ENCODE results near the gene ACOX3. TPM values are rescaled to one million over a fixed set of nuclear protein-coding genes. Genes with fewer than 3 reads are reported as not detected.

Gene ACOX3
- total and polyA plus RNA-seq, 9 of the 15 experiments (the other 6 are each of a cell fraction or from before 2014, with no cell fraction given) = 0.68 to 7.3 (median 3.7) TPM

DNA sequence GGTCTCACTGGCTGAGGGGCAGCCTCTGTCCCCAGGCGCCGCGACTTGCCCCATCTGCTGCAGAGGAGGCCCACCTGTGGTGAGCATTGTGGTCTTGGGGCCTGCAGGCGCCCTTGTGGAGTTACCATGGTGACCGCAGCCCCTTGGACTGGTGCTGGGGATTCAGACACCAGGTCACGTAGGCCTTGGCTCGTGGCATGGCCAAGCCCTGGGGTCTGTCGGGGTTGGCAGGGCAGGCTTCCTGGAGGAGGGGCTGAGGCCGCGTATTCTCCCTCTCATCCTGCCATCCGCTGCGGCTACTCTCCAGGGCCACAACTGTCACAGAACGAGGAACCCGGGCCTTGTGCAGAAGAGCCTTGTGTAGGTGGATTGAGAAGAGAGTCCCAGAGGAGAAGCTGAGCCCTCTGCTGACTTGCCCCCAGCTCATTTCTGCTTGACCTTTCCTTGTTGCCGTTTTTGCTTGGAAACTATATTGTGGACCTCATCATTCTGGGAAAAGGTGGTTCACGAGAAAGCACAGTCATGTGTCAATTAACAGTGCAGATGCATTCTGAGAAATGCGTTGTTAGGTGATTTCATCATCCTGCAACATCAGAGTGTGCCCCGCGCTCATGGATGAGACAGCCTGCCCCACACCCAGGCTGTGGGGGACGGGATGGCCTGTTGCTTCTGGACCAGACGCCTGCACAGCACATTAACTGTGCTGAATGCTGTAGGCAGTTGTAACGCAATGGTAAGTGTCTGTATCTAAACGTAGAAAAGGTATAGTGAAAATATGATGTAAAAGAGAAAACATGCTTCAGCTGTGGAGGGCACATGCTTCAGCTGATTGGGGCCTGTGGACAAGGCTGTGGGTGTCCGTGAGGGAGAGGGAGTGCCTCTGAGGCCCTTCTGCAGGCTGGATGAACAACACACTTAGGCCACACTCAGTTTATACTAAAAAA, 38.5 kb upstream of the ACOX3 start (continued):
- TF ChIP-seq MIER1 (IDR thresholded peaks at IDR 0.05; ENCODE audit: low read depth) (no peak), HDAC1 (IDR thresholded peaks at IDR 0.05) (peak in 1 of 2 experiments; percentile 78; a peak in 2 of 4 replicates), L3MBTL2 (IDR thresholded peaks at IDR 0.05) (peak; percentile 98), CGGBP1 (CRISPR knock-in tag; IDR thresholded peaks at IDR 0.05) (no peak), MLLT1 (IDR thresholded peaks at IDR 0.05) (no peak), CBX2 (IDR thresholded peaks at IDR 0.05; ENCODE audit: insufficient read depth, low read length, poor library complexity, severe bottlenecking) (no peak), NFXL1 (CRISPR knock-in tag; IDR thresholded peaks at IDR 0.05) (no peak), NR4A1 (CRISPR knock-in tag; IDR thresholded peaks at IDR 0.05) (no peak), NR4A1 (tag; IDR thresholded peaks at IDR 0.05) (peak; percentile 62), KDM5B (IDR thresholded peaks at IDR 0.05; ENCODE audit: insufficient replicate concordance, low read depth, low read length) (no peak), ZNF449 (CRISPR knock-in tag; IDR thresholded peaks at IDR 0.05) (no peak), ARID4B (CRISPR knock-in tag; IDR thresholded peaks at IDR 0.05) (peak; percentile 73; the same call in 1 of the 2 replicates), NKRF (IDR thresholded peaks at IDR 0.05; ENCODE audit: borderline replicate concordance) (no peak), TCF7L2 (IDR thresholded peaks at IDR 0.05; ENCODE audit: low read depth, low read length) (no peak), SPI1 (IDR thresholded peaks at IDR 0.05; ENCODE audit: borderline replicate concordance, low read depth, low read length) (no peak), COPS2 (conservative IDR thresholded peaks at IDR 0.05) (no peak)
- TF ChIP-seq, protein P1, sequence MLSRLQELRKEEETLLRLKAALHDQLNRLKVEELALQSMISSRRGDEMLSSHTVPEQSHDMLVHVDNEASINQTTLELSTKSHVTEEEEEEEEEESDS (CRISPR knock-in tag; IDR thresholded peaks at IDR 0.05) = no peak

All from K562 (cell line).